ENCODE measurements around the gene ADAMTS2. TPM values are rescaled to one million over a fixed set of nuclear protein-coding genes. Genes with fewer than 3 reads are reported as not detected.

ADAMTS2 gene
- total RNA-seq, 2 experiments from 2014 or later: not detected

DNA sequence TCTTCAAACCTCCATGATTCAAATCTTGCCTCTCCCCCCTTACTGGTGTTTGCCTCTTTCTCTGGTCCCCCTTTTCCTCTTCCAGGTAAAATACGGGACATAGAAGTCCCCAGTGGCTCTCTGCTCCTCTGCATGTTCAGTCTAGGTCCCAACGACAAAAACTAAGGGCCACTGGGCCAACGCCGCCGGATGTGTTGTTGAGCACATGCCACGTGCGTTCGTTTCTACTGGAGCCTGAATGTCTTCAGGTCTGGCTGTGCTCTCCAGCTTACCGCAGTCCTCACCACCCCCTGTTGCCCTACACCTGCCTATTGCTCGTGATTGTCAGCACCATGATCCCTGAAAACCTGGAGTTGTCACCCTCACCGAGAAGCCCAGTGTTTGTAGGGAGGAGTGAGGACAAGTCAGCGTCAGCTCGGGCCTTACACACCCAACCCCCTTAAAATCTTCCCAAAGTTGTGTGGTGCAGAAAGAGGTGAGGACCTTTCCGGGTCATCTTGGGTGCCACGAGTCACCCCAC lies 2.8 kb upstream of the ADAMTS2 start:
- ChIA-PET POLR2A (interaction anchor here (1.4 kb wide), 1 partner anchor 15 kb away, joined by 3 read pairs; no protein-coding TSS in a partner anchor), CTCF (no interaction called here)
- peaks cover 43% of the 10 kb centered on the region for H3K27me3 Mint-ChIP-seq
- Histone ChIP-seq H3K4me1 (ENCODE audit: insufficient read depth, low read length) (peaks cover 6% of the 10 kb centered on the region), H3K9me3 (ENCODE audit: control insufficient read depth in 1 of 2, insufficient read depth in 1 of 2, low read length in 2 of 2) (peaks cover 0 to 12% of the 10 kb centered on the region in 2 experiments), H3K4me3 (ENCODE audit: low read length) (no peak overlapping the region), H3K27me3 (ENCODE audit: control insufficient read depth in 1 of 2, insufficient read depth in 2 of 2, low read length in 2 of 2) (peaks cover 30 to 45% of the 10 kb centered on the region in 2 experiments), H3K27ac (ENCODE audit: low read depth in 1 of 2, low read length in 2 of 2) (no peak overlapping the region), H3K36me3 (ENCODE audit: insufficient read depth, low read length) (no peaks in the 10 kb centered on the region)
- no peaks in the 10 kb centered on the region for H3K36me3 Mint-ChIP-seq (ENCODE audit: low read depth)
- no peak overlapping the region for H3K27ac Mint-ChIP-seq
- TF ChIP-seq, protein P1, sequence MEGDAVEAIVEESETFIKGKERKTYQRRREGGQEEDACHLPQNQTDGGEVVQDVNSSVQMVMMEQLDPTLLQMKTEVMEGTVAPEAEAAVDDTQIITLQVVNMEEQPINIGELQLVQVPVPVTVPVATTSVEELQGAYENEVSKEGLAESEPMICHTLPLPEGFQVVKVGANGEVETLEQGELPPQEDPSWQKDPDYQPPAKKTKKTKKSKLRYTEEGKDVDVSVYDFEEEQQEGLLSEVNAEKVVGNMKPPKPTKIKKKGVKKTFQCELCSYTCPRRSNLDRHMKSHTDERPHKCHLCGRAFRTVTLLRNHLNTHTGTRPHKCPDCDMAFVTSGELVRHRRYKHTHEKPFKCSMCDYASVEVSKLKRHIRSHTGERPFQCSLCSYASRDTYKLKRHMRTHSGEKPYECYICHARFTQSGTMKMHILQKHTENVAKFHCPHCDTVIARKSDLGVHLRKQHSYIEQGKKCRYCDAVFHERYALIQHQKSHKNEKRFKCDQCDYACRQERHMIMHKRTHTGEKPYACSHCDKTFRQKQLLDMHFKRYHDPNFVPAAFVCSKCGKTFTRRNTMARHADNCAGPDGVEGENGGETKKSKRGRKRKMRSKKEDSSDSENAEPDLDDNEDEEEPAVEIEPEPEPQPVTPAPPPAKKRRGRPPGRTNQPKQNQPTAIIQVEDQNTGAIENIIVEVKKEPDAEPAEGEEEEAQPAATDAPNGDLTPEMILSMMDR (IDR thresholded peaks at IDR 0.05): no peak
- DNase-seq: no peak
- intact Hi-C loops (cut with DNase I, micrococcal nuclease): no loop called here
- H3K4me3 Mint-ChIP-seq: no peak overlapping the region
- H3K9me3 Mint-ChIP-seq: no peaks in the 10 kb centered on the region
- no peak for ATAC-seq (ENCODE audit: poor library complexity)
- peaks cover 12% of the 10 kb centered on the region for H3K4me1 Mint-ChIP-seq (ENCODE audit: low read depth)

DNA sequence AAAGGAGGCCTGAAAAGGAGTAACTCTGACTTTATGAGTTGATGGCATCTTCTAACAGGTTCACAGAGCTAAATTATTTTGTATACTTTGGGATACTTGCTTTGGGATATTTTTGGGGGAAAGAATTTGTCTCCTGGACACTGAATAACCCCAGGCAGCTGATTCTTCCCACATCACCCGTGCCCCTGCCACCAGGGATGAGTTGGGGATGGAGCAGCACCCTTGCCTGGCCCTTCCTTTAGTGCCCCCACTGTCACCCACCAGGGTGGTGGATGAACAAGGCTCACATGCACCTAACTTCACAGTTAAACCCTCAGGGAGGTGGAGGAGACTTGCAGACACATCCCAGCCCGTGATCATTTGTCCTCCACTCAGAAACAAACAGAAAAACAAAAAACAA lies 2.3 kb upstream of the ADAMTS2 start:
- no peak overlapping the region for H3K4me3 ChIP-seq (ENCODE audit: low read length)
- peaks cover 0 to 12% of the 10 kb centered on the region in 2 experiments for H3K9me3 ChIP-seq (ENCODE audit: control insufficient read depth in 1 of 2, insufficient read depth in 1 of 2, low read length in 2 of 2)
- peaks cover 48% of the 10 kb centered on the region for H3K27me3 Mint-ChIP-seq
- DNase-seq (no peak), ATAC-seq (ENCODE audit: poor library complexity) (no peak)
- no peaks in the 10 kb centered on the region for H3K36me3 Mint-ChIP-seq (ENCODE audit: low read depth)
- H3K36me3 ChIP-seq (ENCODE audit: insufficient read depth, low read length): no peaks in the 10 kb centered on the region
- peaks cover 6% of the 10 kb centered on the region for H3K4me1 ChIP-seq (ENCODE audit: insufficient read depth, low read length)
- no peak overlapping the region for H3K27ac ChIP-seq (ENCODE audit: low read depth in 1 of 2, low read length in 2 of 2)
- H3K27ac Mint-ChIP-seq: no peak overlapping the region
- intact Hi-C loops (cut with DNase I, micrococcal nuclease): no loop called here
- no peaks in the 10 kb centered on the region for H3K9me3 Mint-ChIP-seq
- TF ChIP-seq, protein P1 (IDR thresholded peaks at IDR 0.05): no peak
- H3K4me3 Mint-ChIP-seq: no peak overlapping the region
- peaks cover 16% of the 10 kb centered on the region for H3K4me1 Mint-ChIP-seq (ENCODE audit: low read depth)
- peaks cover 32 to 50% of the 10 kb centered on the region in 2 experiments for H3K27me3 ChIP-seq (ENCODE audit: control insufficient read depth in 1 of 2, insufficient read depth in 2 of 2, low read length in 2 of 2)
- POLR2A ChIA-PET: no interaction called here
- CTCF ChIA-PET: no interaction called here

DNA sequence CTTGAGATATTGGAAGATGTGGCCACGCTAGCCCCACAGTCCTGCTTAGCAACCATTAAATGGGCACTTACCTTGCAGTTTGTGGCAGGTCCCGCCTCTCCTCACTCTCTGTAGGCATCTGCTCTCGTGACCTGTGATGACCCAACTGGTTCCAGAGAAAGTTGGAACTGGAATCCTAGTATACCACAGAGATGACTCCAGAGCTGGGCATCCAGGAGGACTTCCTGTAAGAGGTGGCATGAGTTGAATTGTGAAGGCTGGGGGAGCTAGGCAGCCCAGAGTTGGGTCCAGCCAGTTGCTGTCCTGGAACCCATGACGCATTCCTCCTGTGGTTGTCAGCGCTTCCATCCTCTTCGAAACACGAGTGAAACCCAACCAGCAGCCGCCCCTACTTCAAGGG lies 1.6 kb upstream of the ADAMTS2 start:
- H3K4me1 ChIP-seq (ENCODE audit: insufficient read depth, low read length): peaks cover 6% of the 10 kb centered on the region
- Mint-ChIP-seq H3K27me3 (peaks cover 55% of the 10 kb centered on the region), H3K9me3 (no peaks in the 10 kb centered on the region), H3K4me1 (ENCODE audit: low read depth) (peaks cover 16% of the 10 kb centered on the region), H3K36me3 (ENCODE audit: low read depth) (no peaks in the 10 kb centered on the region), H3K4me3 (no peak overlapping the region), H3K27ac (no peak overlapping the region)
- H3K27ac ChIP-seq (ENCODE audit: low read depth in 1 of 2, low read length in 2 of 2): no peak overlapping the region
- no peak overlapping the region for H3K4me3 ChIP-seq (ENCODE audit: low read length)
- ATAC-seq (ENCODE audit: poor library complexity): no peak
- H3K9me3 ChIP-seq (ENCODE audit: control insufficient read depth in 1 of 2, insufficient read depth in 1 of 2, low read length in 2 of 2): peaks cover 0 to 12% of the 10 kb centered on the region in 2 experiments
- TF ChIP-seq, protein P1 (IDR thresholded peaks at IDR 0.05): no peak
- DNase-seq: no peak
- no peaks in the 10 kb centered on the region for H3K36me3 ChIP-seq (ENCODE audit: insufficient read depth, low read length)
- intact Hi-C loops (cut with DNase I, micrococcal nuclease): no loop called here
- H3K27me3 ChIP-seq (ENCODE audit: control insufficient read depth in 1 of 2, insufficient read depth in 2 of 2, low read length in 2 of 2): peaks cover 35 to 57% of the 10 kb centered on the region in 2 experiments
- POLR2A ChIA-PET: no interaction called here
- CTCF ChIA-PET: no interaction called here
